GM12801 (cell line): ENCODE data around the gene TSPAN18.

Experiments used
- TF ChIP-seq, protein P1 (sequence below): IDR thresholded peaks from one replicate; pipeline ENCODE4 v1.5.1; 2011; ENCODE audit warnings: control low read depth; ENCODE audit not compliant: insufficient read length; ENCODE audit errors: extremely low read depth

The TSPAN18 gene

DNA sequence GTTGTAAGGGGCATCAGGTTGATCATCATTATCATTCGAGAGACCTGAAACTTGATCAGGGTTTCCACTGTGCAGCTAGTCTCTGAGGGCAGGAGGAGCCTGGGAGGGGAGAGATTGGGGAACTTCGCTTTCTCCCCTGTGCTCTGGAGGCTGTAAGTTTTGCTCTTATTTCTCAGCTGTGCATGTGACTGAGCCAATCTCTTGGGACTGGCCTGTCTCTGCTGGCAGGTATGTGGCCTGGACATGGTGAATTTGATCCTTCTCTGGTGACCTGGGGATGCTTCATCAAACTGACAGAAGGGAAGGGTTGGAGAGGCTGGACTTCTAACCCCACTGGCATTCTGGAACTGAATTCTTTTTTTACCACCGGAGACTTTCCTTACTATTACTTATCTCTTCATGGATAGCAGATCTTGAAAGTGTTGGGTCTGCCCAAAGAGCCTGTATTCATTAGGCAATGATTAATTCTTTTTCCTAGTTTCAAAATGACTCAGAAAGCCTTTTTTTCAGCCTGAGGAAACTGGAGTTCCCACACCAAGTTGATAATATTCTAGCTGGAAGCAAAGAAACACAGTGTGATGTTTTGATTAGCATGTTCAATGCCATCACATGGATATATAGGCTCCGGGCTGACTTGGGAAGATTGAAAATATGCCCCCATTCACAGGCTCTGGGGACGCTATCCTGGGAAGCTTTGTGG, 36.5 kb downstream of the TSPAN18 start:
- TF ChIP-seq, protein P1, sequence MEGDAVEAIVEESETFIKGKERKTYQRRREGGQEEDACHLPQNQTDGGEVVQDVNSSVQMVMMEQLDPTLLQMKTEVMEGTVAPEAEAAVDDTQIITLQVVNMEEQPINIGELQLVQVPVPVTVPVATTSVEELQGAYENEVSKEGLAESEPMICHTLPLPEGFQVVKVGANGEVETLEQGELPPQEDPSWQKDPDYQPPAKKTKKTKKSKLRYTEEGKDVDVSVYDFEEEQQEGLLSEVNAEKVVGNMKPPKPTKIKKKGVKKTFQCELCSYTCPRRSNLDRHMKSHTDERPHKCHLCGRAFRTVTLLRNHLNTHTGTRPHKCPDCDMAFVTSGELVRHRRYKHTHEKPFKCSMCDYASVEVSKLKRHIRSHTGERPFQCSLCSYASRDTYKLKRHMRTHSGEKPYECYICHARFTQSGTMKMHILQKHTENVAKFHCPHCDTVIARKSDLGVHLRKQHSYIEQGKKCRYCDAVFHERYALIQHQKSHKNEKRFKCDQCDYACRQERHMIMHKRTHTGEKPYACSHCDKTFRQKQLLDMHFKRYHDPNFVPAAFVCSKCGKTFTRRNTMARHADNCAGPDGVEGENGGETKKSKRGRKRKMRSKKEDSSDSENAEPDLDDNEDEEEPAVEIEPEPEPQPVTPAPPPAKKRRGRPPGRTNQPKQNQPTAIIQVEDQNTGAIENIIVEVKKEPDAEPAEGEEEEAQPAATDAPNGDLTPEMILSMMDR = no peak

DNA sequence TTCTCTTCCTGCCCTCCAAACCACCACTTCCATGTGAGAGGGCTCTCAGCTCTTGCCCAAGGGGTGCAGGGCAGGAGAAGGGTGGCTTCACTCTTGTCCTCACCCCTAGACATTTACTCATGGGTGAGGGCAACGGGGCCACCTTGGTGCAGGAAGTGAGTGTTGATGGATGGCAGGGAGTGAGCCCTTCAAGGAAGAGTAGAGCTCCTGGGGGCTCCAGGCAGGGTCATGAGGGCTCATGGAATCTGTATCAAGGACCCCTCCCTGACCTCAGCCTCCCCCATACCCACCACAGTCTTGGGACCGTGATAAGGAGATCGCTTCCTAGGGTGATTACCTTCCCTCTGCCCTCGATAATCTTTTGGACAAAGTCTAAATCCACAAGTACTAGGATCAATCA, 37.8 kb downstream of the TSPAN18 start:
- TF ChIP-seq, protein P1 = no peak

DNA sequence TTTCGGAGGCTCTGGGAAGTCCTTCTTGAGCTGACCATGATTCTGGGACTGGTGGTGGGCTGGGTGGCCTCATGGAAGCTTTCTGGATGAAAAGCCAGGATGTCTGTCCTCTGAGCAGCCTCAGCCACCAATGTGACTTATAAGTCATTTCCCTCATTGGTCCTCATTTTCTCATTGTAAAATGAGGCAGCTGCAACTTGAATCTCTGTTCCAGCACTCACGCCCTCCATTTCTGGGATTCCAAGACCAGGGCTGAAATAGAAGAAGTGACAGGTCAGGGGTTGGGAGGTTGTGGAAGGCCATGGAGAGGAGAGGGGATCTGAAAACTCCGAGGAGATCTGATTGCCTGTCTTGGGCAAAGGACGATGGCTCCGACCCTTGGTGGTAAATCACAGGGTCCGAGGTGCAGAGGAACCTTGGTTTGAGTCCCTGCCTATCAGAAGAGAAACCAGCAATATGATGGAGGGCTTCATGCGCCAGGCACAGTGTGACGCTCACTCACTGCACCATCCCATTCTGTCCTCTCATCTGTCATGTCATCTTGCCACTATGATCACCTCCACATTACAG, 38.3 kb downstream of the TSPAN18 start:
- TF ChIP-seq, protein P1 = no peak

DNA sequence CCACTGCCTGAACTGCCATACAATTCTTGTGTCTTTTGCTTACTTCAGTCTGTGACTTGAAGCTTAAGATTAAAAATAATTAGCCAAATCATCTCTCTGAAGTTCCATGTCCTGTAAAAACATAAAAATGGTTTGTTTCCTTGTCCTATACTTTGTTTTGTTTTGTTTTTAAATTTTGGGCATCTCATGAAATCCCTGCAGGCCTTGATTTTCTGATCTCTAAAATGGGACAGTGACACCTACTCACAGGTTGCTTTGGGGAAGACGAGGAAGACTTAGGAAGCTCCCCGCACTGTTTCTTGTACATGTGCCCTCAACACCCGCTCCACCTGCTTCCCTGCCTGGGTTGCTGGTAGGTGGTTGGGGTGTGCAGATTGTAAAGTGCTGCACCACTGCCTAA, 38.9 kb downstream of the TSPAN18 start:
- TF ChIP-seq, protein P1 = no peak

DNA sequence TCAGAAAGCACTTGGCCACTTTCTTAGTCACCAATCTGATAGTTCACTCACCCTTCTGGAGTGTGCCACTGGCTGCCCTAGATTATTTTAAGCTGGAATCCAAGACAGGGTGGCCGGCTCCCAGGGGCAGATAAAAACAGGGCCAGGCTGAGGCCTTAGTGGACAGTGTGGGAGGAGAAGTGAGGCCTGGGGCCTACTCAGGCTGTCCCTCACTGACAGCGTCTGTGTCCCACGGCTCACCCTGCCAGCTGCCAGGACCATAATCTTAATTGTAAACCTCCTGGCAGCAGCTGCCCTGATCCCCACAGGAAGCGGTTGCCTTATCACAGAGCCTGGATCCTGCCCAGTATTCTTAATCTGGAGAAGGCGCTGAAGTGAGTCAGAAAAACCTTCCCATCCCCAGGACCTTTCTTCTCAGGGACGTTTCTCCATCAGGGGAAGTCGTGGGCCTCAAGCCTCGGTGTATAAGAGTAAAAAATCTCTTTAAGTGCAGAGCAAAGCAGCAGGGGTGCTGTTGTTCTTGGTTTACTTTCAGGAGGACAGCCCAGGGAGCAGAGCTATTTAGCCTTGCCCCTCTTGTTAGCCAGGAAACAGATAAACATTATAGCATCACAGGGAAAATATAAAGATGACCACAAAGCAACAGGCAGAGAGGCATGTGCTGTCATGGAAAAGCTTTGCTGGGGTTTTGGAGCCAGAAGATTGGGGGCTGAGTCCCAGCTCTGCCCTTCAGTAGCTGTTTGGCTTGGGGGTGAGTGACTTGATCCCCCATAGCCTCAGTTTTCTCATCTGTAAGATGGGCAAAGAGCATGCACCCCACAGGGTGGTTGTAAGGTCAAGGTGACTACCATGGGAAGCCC, 39.6 kb downstream of the TSPAN18 start:
- TF ChIP-seq, protein P1 = no peak

DNA sequence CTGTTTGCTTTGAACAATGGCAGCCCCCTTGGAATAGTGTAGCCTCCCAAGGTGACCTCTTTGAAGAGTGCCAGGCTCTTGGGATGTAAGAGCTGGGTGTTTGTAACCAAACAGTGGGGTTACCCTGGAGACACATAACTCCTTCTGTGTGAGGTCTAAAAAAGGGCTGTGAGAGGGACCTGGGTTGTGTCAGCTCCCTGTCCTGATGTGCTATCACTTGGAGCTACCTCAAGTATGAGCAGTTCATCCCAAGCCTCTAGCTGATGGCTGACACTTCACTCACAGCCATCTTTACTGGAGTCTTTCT, 40.2 kb downstream of the TSPAN18 start:
- TF ChIP-seq, protein P1 = no peak

DNA sequence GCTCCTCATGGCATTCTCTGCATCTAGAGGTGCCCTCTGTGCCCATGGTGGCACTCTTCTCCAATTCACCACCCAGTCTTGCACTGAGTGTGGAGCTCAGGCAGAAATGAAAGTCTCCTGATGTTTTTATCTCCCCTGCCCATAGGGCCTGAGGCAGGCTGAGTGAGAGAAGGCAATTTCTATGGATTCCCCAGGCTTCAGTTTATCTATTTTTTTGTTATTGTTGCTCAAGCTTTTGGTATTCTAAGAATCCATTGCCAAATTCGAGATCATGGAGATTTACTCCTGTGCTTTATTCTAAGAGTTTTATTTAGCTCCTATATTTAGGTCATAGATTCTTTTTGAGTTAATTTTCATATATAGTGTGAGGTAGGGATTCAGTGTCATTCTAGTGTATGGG, 40.7 kb downstream of the TSPAN18 start:
- TF ChIP-seq, protein P1 = no peak
